ENCODE results near the gene CTNNAL1. TPM values are rescaled to one million over a fixed set of nuclear protein-coding genes. Genes with fewer than 3 reads are reported as not detected.
"Not testable (repeated sequence)": the region's sequence is repeated elsewhere in the genome, so short reads cannot be mapped to it uniquely, and the experiment has no call there.

The CTNNAL1 gene
- total RNA-seq (ENCODE audit: insufficient read depth, low replicate concordance): 68.9 TPM

DNA sequence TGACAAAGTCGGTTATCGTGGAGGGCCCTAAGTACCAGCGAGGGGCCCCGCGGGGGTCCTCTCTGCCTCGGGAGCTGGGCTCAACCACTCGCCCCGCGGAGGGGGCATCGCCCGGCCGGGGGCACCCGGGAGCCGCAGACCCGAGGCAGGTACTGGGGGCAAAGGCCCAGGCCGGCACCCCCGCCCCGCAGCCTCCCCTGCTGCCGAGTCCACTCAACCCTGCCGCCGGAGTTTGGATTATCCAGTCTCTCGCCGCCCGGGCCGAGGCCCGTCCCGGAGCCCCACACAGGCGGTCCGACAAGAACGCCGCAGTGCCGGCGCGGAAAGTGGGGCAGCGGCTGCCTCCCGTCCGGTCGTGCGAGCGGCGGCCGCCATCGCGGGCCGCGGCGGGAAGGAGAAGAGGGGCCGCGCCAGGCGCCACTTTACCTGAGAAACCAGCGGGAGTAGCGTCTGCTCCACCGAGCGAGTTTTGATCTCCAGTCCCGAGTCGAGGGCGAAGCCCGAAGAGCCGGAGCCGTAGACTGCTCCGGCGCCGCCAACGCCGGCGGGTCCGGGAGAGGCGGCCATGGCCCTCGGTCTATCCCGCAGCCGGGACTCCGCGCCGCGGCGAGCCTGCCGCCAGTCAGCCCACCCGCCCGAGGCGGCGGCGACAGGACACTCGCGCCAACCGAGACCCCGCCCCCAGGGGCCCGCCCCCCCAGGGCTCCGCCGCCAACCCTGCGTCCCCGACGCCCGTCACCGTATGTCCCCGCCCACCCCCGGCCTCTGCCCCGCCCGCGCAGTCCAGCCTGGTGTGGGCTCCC, at the start of gene CTNNAL1:
Gene CTNNAL1 (minus strand): TSS at position 624 of the 803 bp plus-strand sequence. CDS start 57 bp downstream, at position 567.
- peak; percentile 93 for DNase-seq (ENCODE audit: low spot score)

DNA sequence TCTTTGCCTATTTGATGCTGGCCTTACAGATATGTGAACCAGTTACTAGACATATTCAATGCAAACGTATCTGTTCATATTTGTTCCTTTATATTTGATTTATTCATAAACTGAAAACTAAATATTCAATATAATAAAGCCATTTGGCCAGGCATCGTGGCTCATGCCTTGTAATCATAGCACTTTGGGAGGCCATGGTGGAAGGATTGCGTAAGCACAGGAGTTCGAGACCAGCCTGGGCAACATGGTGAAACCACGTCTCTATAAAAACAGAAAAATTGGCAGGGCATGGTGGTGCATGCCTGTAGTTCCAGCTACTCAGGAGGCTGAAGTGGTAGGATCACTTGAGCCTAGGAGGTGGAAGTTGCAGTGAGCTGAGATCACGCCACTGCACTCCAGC, 49.2 kb upstream of the CTNNAL1 start:
- no peak for DNase-seq (ENCODE audit: low spot score)

DNA sequence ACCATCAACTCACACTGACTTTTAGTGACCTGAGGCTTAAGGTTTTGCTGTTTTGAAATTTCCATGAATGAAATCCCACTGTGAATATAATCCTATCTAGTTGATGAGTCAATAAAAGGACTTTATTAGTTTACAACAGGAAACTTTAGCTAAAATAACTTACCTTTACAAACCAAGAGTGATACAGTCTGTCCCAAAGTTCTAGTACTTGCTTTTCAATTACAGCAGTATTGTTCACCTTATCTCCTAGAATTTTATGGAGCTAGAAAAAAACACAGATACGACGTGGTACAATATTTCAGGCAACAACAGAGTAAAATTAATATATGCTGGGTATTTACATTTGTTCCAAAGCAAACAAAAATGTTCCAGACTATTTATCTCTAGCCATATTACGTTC, 46.9 kb upstream of the CTNNAL1 start:
- DNase-seq (ENCODE audit: low spot score): no peak

DNA sequence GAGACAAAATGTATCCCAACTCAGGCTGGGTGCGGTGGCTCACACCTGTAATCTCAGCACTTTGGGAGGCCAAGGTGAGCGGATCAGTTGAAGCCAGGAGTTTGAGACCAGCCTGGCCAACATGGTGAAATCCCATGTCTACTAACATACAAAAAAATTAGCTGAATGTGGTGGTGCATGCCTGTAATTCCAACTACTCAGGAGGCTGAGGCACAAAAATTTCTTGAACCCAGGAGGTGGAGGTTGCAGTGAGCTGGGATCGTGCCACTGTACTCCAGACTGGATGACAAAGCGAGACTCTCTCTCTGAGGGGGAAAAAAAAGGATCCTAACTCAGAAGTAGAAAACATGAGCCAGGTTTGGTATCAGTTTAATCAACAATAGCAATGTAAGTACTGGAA, 39.8 kb upstream of the CTNNAL1 start:
- DNase-seq (ENCODE audit: low spot score): not testable (repeated sequence)

DNA sequence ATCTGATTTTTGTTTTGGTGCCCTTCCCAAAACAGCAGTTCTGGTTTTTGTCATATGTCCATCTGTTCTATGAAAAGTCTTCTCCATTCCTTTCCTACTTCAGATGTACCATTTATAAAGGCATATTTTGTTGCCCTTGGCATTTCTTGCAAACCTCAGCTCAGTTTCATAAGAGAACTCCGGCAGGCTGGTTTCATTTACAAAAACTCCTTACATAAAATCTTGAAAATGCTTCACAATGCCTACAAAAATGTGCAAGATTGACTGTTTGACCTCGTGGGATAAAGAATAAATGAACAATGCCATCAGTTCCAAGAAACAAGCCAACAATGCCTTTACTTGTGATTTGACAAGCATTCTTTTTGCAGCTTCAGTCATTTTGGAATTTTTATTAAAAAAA, 39.1 kb upstream of the CTNNAL1 start:
- DNase-seq (ENCODE audit: low spot score): no peak

DNA sequence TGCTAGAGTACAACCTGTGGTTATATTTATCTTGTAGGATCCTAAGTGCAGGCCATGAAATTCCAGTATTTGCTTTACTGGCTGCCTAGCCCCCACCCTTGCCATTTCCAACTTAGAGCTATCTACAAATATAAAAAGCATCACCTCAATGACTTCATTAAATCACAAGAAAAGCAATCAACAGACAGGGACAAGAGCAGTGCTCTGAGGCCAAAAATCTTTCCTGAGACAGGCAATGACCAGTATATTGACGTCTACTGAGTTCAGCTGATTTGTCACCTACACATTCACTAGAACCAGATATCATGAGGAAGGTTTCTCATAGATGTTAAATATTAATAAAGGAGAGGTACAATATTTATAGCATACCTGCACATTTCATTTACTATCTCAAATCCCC, 38.4 kb upstream of the CTNNAL1 start:
- no peak for DNase-seq (ENCODE audit: low spot score)

GRCh38 chr9:109050444-109050843, 37.1 kb upstream of the CTNNAL1 start:
- DNase-seq (ENCODE audit: low spot score): no peak

DNA sequence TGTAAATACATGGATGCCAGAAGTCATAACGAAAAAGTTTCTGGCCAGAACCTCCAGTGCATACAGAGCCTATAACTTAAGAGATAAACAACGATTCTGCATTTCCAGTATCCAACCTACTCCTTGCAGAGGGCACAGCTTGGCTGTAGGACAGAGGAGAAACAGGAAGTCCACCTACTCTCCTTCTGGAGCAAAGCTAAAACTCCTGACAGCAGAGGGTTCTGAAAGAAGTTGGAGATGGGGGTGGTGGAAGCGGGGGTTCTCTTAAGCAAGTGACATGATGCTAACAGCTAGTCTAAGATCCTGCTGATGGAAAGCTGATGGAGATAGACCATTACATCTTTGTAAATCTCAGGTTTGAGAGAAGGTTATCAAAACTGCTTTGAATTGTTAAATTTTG, 35.5 kb upstream of the CTNNAL1 start:
- DNase-seq (ENCODE audit: low spot score): no peak

- DNase-seq (ENCODE audit: low spot score): no peak
Measured at GRCh38 chr9:109047259-109047658, 34.0 kb upstream of the CTNNAL1 start.

- DNase-seq (ENCODE audit: low spot score): no peak
Measured at GRCh38 chr9:109046346-109046745, 33.0 kb upstream of the CTNNAL1 start.

DNA sequence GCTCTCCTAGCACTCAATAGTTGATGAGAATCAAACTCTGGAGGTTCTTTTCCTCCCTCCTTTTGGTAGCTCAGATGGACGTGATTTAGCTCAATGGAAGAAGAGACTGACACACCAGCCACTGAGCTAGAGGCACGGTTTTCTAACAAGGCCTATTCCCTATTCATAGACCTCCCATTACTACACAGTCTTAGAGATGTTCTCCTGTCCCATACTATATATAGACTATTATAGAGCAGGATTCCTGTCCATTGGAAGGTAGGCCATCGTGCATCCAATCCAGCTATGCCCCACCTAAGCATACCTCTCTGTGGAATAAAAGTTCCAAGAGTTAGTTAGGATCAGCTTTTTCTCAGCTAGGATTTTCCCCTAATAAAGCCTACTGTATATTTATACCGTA, 30.3 kb upstream of the CTNNAL1 start:
- no peak for DNase-seq (ENCODE audit: low spot score)

DNA sequence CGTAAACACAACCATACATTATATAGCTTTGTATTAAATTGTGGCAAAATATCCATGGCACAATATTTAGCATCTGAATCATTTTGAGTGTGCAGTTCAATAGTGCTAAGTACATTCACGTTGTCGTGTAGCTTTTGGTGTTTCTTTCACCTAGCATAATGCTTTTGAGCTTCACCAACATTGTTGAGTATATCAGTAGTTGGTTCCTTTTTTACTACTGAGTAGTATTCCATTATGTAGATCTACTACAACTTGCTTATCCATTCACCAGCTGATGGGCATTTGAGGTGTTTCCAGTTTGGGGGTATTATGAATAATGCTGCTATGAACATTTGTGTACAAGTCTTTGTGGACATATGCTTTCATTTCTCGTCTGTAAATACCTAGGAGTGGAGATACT, 27.3 kb upstream of the CTNNAL1 start:
- no peak for DNase-seq (ENCODE audit: low spot score)

- DNase-seq (ENCODE audit: low spot score): no peak
Measured at GRCh38 chr9:109039539-109039938, 26.2 kb upstream of the CTNNAL1 start.

GRCh38 chr9:109037946-109038715, 24.8 kb upstream of the CTNNAL1 start:
- DNase-seq (ENCODE audit: low spot score): peak; percentile 38

DNA sequence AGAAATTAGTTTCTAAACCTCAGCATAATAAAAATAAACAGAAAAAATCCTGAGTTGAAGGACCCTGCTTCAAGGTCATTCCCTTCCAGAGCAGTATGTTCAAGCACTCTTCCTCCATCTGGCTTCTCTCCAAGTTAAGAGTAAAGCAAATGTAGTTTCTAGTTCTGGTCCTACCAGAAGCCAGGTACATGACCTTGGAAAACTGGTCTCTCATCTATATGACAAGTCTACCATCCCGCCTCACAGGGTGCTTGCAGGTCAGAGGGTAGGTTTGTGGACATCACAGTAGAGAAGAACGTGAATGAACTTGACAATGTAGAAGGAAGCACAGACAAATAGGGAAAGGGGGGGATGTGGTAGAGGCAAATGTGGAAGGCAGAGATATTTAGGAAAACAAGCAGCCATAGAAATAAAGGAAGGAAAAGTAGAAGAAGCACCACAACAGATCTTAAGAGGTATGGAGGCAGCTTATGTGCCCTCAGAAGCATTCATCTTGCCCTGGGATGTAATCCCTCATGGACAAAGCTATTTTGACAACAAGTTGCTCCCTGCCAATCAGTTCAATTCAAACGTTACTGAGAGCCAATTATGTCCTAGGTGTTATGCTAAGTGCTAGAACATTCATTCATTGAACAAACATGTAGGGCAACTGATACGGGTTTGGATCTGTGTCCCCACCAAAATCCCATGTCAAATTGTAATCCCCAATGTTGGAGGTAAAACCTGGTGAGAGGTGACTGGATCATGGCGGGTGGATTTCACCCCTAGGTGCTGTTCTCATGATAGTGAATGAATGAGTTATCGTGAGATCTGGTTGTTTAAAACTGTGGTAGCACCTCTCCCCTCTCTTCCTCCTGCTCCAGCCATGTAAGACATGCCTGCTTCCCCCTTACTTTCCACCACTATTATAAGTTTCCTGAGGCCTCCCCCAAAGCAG, 23.7 kb upstream of the CTNNAL1 start:
- DNase-seq (ENCODE audit: low spot score): no peak

DNA sequence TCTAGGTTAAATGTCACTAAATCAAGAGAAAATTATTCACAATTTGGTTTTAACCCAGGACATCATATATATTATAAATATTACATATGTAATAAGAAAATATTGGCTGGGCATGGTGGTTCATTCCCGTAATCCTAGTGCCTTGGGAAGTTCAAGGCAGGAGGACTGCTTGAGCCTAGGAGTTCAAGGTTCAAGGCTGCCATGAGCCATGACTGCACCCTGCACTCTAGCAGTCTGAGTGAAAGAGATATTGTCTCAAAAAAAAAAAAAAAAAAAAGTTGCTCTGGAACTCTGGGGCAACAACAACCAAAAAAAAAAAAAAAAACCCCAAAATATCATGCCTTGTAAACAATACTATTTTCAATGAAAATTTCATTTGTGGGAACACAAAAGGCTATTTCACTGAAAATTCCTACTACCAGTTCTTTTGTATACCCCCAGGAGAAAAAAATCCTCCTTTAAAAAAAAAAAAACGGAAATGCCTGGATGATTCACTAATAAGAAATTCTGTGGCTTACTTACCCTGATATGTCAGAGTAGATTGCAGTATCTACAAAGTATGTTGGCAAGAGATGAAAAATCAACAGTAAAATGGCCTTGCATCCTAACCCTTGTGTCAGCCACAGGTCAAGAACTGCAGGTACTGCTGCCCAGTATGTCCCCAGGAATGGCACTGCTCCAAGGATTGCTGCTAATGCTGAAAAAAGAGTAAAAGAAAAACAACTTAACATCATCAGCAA, 22.6 kb upstream of the CTNNAL1 start:
- peak; percentile 77 for DNase-seq (ENCODE audit: low spot score)

DNA sequence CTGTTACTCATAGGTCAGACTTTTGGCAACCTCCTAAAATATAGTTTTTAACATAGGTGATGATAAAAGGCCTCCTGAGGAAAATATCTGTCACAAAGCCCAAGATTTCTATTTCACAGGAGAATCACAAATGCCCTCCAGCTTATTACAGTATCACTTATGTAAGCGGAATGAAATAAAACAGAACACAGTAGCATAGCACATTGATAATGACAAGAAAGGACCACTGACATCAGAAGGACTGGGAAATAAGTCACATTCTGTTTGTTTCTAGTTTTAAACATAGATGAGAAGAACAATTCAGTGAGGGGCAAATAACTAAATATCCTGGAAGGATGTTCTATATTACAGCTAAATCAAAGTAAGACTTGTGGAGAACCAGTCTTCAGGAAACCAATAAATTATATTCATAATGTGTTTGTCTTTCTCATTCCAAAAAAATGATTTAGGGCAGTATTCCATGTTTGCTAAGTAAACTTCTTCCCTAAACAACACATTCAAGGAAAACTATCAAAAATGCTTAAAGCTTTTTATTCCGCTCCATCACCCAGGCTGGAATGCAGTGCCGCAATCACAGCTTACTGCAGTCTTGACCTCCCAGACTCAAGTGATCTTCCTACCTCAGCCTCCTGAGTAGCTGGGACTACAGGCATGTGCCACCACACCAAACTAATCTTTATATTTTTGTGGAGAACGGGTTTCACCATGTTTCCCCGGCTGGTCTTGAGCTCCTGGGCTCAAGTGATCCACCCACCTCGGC, 20.8 kb upstream of the CTNNAL1 start:
- no peak for DNase-seq (ENCODE audit: low spot score)

GRCh38 chr9:109031241-109031640, 17.9 kb upstream of the CTNNAL1 start:
- no peak for DNase-seq (ENCODE audit: low spot score)

- no peak for DNase-seq (ENCODE audit: low spot score)
Measured at GRCh38 chr9:109030426-109030825, 17.1 kb upstream of the CTNNAL1 start.

GRCh38 chr9:109028457-109028856, 15.2 kb upstream of the CTNNAL1 start:
- no peak for DNase-seq (ENCODE audit: low spot score)
